SJCRH30 (cell line): ENCODE results near the gene ATP9B. TPM values are rescaled to one million over a fixed set of nuclear protein-coding genes. Genes with fewer than 3 reads are reported as not detected.

Source experiments
- DNase-seq, 2 experiments: peaks; one replicate each; pipeline ENCODE4 v3.0.0-alpha.2; 2015 to 2020
- H3K27ac ChIP-seq: fragments of 250-450 bp; sonication (Bioruptor Pico); 2 replicates; pipeline ENCODE4 v1.5.1; 2020; ENCODE audit warnings: mild to moderate bottlenecking, moderate library complexity
- H3K27me3 ChIP-seq: fragments of 250-450 bp; sonication (Bioruptor Pico); 2 replicates; pipeline ENCODE4 v1.5.1; 2020; ENCODE audit warnings: mild to moderate bottlenecking, moderate library complexity
- H3K36me3 ChIP-seq: fragments of 250-450 bp; sonication (Bioruptor Pico); 2 replicates; pipeline ENCODE4 v1.5.1; 2020; ENCODE audit warnings: mild to moderate bottlenecking, moderate library complexity
- H3K4me1 ChIP-seq: fragments of 250-450 bp; sonication (Bioruptor Pico); 2 replicates; pipeline ENCODE4 v1.5.1; 2020; ENCODE audit warnings: mild to moderate bottlenecking, moderate library complexity
- H3K4me3 ChIP-seq: fragments of 250-450 bp; sonication (Bioruptor Pico); 2 replicates; pipeline ENCODE4 v1.5.1; 2020; ENCODE audit warnings: mild to moderate bottlenecking, moderate library complexity
- H3K9me3 ChIP-seq: fragments of 250-450 bp; sonication (Bioruptor Pico); replicated peaks from 2 replicates; pipeline ENCODE4 v1.5.1; 2020; ENCODE audit warnings: mild to moderate bottlenecking, moderate library complexity
- total RNA-seq: library from RNA; depleted of rRNA; stranded (reverse); fragments of >200 nt; shearing (Covaris generic); gene quantifications from 2 replicates; pipeline ENCODE4 v1.2.3, GENCODE V29; 2014

Gene ATP9B
- total RNA-seq, 1 experiment from 2014 or later = 10.0 TPM

GRCh38 chr18:79418642-79419041 lies 349.4 kb downstream of the ATP9B start:
- no peaks in the 10 kb centered on the region for H3K36me3 ChIP-seq
- no peak for DNase-seq
- H3K4me1 ChIP-seq = no peaks in the 10 kb centered on the region
- no peaks in the 10 kb centered on the region for H3K27me3 ChIP-seq
- no peaks in the 10 kb centered on the region for H3K9me3 ChIP-seq
- no peak overlapping the region for H3K27ac ChIP-seq
- H3K4me3 ChIP-seq = no peak overlapping the region

DNA sequence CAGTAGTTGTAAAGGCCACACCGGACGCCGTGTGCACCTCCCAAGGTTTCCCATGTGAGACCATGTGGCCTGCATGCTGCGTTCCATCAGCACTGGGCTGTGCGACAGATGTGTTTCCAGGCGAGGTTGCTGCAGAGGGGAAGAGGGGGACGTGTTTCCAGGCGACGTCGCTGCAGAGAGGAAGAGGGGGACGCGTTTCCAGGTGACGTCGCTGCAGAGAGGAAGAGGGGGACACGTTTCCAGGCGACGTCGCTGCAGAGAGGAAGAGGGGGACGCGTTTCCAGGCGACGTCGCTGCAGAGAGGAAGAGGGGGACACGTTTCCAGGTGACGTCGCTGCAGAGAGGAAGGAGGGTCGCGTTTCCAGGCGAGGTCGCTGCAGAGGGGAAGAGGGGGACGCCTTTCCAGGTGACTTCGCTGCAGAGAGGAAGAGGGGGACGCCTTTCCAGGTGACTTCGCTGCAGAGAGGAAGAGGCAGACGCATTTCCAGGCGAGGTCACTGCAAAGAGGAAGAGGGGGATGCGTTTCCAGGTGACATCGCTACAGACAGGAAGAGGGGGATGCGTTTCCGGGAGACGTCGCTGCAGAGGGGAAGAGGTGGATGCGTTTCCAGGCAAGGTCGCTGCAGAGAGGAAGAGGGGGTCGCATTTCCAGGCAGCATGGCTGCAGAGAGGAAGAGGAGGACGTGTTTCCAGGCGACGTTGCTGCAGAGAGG lies 351.0 kb downstream of the ATP9B start:
- no peak overlapping the region for H3K27ac ChIP-seq
- no peaks in the 10 kb centered on the region for H3K9me3 ChIP-seq
- H3K4me3 ChIP-seq = no peak overlapping the region
- no peak for DNase-seq
- H3K27me3 ChIP-seq = no peaks in the 10 kb centered on the region
- no peaks in the 10 kb centered on the region for H3K4me1 ChIP-seq
- H3K36me3 ChIP-seq = no peaks in the 10 kb centered on the region

GRCh38 chr18:79421275-79421857 lies 352.2 kb downstream of the ATP9B start:
- Histone ChIP-seq H3K36me3 (no peaks in the 10 kb centered on the region), H3K9me3 (no peaks in the 10 kb centered on the region), H3K4me3 (no peak overlapping the region), H3K27me3 (no peaks in the 10 kb centered on the region), H3K4me1 (no peaks in the 10 kb centered on the region), H3K27ac (no peak overlapping the region)
- DNase-seq = no peak

DNA sequence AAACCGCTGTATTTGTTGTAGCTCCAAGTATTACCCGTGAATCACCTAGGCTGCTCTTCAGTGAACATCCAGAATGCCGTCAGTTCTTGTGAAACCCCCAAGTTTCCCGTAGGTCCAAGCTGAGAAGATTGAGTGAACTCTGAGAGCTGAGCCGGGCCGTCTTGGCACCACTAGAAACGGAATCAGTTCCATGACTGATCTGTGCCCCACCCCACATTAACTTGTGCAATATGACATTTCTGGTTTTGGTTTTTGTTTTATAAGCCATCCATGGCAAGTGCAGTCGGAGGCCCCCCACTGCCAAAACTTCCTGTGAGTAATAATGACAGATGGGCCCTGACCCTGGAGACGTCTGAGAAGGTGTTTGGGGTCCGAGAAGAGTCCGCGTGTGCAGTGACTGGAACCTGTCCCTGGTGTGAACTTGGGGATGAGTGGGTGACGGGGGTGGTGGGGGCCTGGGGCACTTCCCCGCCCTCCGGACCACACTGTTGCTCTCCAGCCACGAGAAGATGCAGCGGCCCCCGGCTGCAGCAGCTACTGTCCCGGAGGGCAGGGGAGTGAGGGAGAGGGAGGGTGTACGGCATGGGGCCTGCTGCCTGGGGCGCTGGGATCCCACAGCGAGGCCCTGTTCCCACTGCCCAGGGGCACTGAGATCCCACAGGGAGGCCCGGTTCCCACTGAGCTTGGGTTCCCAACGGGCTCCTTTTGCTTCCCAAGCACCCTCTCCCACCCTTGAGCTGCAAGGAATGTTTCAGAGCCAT lies 353.0 kb downstream of the ATP9B start:
- no peak for DNase-seq
- Histone ChIP-seq H3K36me3 (no peaks in the 10 kb centered on the region), H3K27ac (no peak overlapping the region), H3K4me1 (no peaks in the 10 kb centered on the region), H3K9me3 (no peaks in the 10 kb centered on the region), H3K27me3 (no peaks in the 10 kb centered on the region), H3K4me3 (no peak overlapping the region)

- no peak overlapping the region for H3K27ac ChIP-seq
- no peak overlapping the region for H3K4me3 ChIP-seq
- no peaks in the 10 kb centered on the region for H3K36me3 ChIP-seq
- no peaks in the 10 kb centered on the region for H3K4me1 ChIP-seq
- H3K27me3 ChIP-seq = no peaks in the 10 kb centered on the region
- no peaks in the 10 kb centered on the region for H3K9me3 ChIP-seq
- DNase-seq = no peak
Observed at GRCh38 chr18:79422783-79423165, 353.6 kb downstream of the ATP9B start.

- DNase-seq = no peak
- no peaks in the 10 kb centered on the region for H3K27me3 ChIP-seq
- no peaks in the 10 kb centered on the region for H3K9me3 ChIP-seq
- no peaks in the 10 kb centered on the region for H3K4me1 ChIP-seq
- no peak overlapping the region for H3K4me3 ChIP-seq
- no peaks in the 10 kb centered on the region for H3K36me3 ChIP-seq
- H3K27ac ChIP-seq = no peak overlapping the region
Observed at GRCh38 chr18:79423211-79424007, 354.2 kb downstream of the ATP9B start.

DNA sequence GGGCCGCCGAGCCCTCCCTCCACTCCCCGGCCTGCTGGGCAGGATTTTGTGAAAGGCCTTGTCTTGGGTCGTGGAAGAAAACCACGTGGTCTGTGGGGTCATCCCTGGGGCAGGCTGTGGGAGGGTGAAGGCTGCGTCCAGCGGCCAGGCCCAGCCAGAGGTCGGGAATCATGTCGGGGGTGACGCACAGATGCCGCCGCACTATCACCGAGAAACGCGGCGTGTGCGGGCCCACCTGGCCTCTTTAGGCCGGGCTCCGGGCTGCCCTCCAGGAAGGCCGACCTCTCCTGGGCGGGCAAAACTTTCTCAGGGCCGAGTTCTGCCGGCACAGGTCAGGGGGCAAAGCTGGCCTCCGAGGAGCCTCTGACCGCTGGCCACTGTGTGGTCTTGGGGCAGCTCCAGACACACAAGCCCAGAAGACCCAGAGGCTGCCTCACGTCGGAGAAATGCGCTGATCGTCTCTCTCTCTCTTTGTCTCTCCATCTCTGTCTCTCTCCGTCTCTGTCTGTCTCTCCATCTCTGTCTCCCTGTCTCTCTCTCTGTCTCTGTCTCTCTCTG lies 354.9 kb downstream of the ATP9B start:
- DNase-seq = no peak
- Histone ChIP-seq H3K4me1 (no peaks in the 10 kb centered on the region), H3K4me3 (no peak overlapping the region), H3K36me3 (no peaks in the 10 kb centered on the region), H3K27me3 (no peaks in the 10 kb centered on the region), H3K27ac (no peak overlapping the region), H3K9me3 (no peaks in the 10 kb centered on the region)

DNA sequence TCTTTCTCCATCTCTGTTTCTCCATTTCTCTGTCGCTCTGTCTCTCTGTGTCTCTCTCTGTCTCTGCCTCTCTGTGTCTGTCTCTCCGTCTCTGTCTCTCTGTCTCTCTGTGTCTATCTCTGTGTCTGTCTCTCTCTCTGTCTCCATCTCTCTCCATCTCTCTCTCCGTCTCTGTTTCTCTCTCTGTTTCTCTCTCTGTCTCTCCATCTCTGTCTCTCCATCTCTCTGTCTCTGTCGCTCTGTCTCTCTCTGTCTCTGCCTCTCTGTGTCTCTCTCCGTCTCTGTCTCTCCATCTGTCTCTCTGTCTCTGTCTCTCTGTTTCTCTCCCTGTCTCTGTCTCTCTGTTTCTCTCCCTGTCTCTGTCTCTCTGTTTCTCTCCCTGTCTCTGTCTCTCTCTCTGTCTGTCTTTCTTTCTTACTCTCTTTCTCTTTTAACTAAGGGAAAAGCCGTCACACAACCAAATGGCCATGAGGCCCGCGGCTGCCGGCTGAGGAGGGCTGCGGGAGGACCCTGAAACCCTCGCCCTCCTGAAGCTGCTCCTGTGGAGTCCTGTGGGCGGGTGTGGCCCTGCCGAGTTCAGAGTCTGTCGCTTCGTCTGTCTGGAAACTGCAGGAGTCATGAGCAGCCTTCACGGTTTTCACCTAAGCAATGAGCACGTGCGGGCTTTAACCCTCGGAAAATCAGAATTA lies 355.8 kb downstream of the ATP9B start:
- Histone ChIP-seq H3K4me3 (no peak overlapping the region), H3K27ac (no peak overlapping the region), H3K4me1 (no peaks in the 10 kb centered on the region), H3K27me3 (no peaks in the 10 kb centered on the region), H3K9me3 (no peaks in the 10 kb centered on the region), H3K36me3 (no peaks in the 10 kb centered on the region)
- DNase-seq = no peak

DNA sequence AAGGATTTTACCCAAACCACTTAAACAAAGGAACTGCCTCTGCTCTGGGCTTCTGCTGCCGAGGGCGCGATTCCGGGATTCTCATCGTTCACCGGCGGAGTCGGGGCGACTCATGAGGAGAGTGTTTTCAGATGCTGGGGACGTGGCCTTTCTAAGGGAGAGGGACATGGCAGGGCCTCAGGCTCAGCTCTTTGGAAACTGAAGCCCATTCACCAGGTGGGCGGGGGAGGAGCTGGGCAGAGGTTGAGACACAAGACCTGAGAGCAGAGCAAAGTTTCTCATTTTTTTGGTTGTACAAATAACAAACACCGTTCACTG lies 356.3 kb downstream of the ATP9B start:
- H3K9me3 ChIP-seq = no peaks in the 10 kb centered on the region
- no peaks in the 10 kb centered on the region for H3K4me1 ChIP-seq
- H3K27ac ChIP-seq = no peak overlapping the region
- no peaks in the 10 kb centered on the region for H3K36me3 ChIP-seq
- no peaks in the 10 kb centered on the region for H3K27me3 ChIP-seq
- no peak for DNase-seq
- no peak overlapping the region for H3K4me3 ChIP-seq

GRCh38 chr18:79426376-79427300 lies 357.4 kb downstream of the ATP9B start:
- H3K4me3 ChIP-seq = no peak overlapping the region
- H3K9me3 ChIP-seq = no peaks in the 10 kb centered on the region
- DNase-seq = no peak
- H3K4me1 ChIP-seq = no peaks in the 10 kb centered on the region
- no peaks in the 10 kb centered on the region for H3K27me3 ChIP-seq
- no peaks in the 10 kb centered on the region for H3K36me3 ChIP-seq
- no peak overlapping the region for H3K27ac ChIP-seq

GRCh38 chr18:79427368-79428225 lies 358.4 kb downstream of the ATP9B start:
- Histone ChIP-seq H3K9me3 (no peaks in the 10 kb centered on the region), H3K4me3 (no peak overlapping the region), H3K36me3 (no peaks in the 10 kb centered on the region), H3K27me3 (no peaks in the 10 kb centered on the region), H3K27ac (no peak overlapping the region), H3K4me1 (no peaks in the 10 kb centered on the region)
- peak; percentile 13 to 42 for DNase-seq
